Adrenal gland (tissue), 12 donors: Measurements from ENCODE around the gene ALG9. TPM values are rescaled to one million over a fixed set of nuclear protein-coding genes. Genes with fewer than 3 reads are reported as not detected.

Source experiments
- DNase-seq, 7 donors: peaks; one replicate each; pipeline ENCODE4 v3.0.0-alpha.2; 2019 to 2020
- H3K27ac ChIP-seq, 5 donors: fragments of 200-600 bp; sonication (generic) in 4 of 5; 1 replicate in 3 of 5; 2 replicates in 2 of 5; pipeline versions ENCODE4 v1.5.1 to v1.8.0; 2016 to 2020; ENCODE audit warnings: mild to moderate bottlenecking in 1 of 5
- H3K27me3 ChIP-seq: fragments of 200-600 bp; 2 replicates; pipeline ENCODE4 v1.8.0; 2021
- H3K36me3 ChIP-seq, 2 donors: fragments of 200-600 bp; replicated peaks in 1 of 2; 1 replicate in 1 of 2; 2 replicates in 1 of 2; pipeline versions ENCODE4 v1.5.1 to v1.8.0; 2018 to 2022
- H3K4me1 ChIP-seq, 2 donors: fragments of 200-600 bp; replicated peaks in 1 of 2; 1 replicate in 1 of 2; 2 replicates in 1 of 2; pipeline versions ENCODE4 v1.5.1 to v1.8.0; 2018 to 2021
- H3K4me3 ChIP-seq, 4 donors: fragments of 200-600 bp; sonication (generic) in 3 of 4; one replicate each; pipeline ENCODE4 v1.5.1; 2016 to 2018
- H3K9me3 ChIP-seq, 3 donors: fragments of 200-600 bp; sonication (generic) in 1 of 3; replicated peaks in 1 of 3; 1 replicate in 2 of 3; 2 replicates in 1 of 3; pipeline versions ENCODE4 v1.5.1 to v1.8.0; 2016 to 2021
- CTCF ChIP-seq, 6 experiments: fragments of 450-650 bp in 4 of 6; fragments of 200-600 bp in 2 of 6; sonication (generic) in 1 of 6; IDR thresholded peaks; 1 replicate in 5 of 6; 2 replicates in 1 of 6; pipeline versions ENCODE4 v1.5.1 to v1.8.0; 2016 to 2021; ENCODE audit warnings: antibody characterized with exemption in 6 of 6, mild to moderate bottlenecking in 2 of 6, moderate library complexity in 1 of 6
- POLR2A ChIP-seq, 2 donors: fragments of 450-650 bp; IDR thresholded peaks; one replicate each; pipeline ENCODE4 v1.6.1; 2017; ENCODE audit warnings: antibody characterized with exemption in 2 of 2, mild to moderate bottlenecking in 2 of 2, moderate library complexity in 1 of 2
- WGBS, 4 donors: extraction: QIAGEN DNeasy Blood & Tissue Kit in 2 of 4; methylation state at CpG; one replicate each; pipeline versions ENCODE4 v1.1.5 to v1.1.7; 2013 to 2017; 5-methylcytosine and 5-hydroxymethylcytosine counted together
- intact Hi-C, 2 donors: fragments of 100-400 bp; cut with DNase I; formaldehyde crosslinking; loops; one replicate each; pipeline versions ENCODE4 v1.14.1 to v1.15.0; 2022 to 2023
- polyA plus RNA-seq, 3 donors: library from polyadenylated mRNA; stranded (reverse); fragments of 200-250 nt in 2 of 3; fragments of 350-450 nt in 1 of 3; fragmentation: Illumina TruSeq in 1 of 3; extraction: RNeasy Lipid Tissue Mini Kit (QIAGEN cat#74804) in 1 of 3; gene quantifications; one replicate each; pipeline ENCODE4 v1.2.3, GENCODE V29; 2013 to 2014
- total RNA-seq, 9 donors: library from RNA; depleted of rRNA in 4 of 9; stranded (reverse); fragments of >200 nt in 4 of 9; fragments of 120-200 nt in 1 of 9; fragmentation: NEBNext Ultra II Directional in 1 of 9; extraction: Animal tissue kit (Norgen Biotek cat#: 25700) in 1 of 9; gene quantifications; one replicate each; pipeline versions ENCODE4 v1.1.0 to v1.2.4, GENCODE V29; 2013 to 2023
- donor health status: healthy with polysubstance abuse.
- donor health status: Bipolar disorder and iron deficiency.
- donor health status: DM: yes; HTN: yes; CAD: no.
- donor health status: DM: no; HTN: no; CAD: no.
- donor health status: DM: no; HTN: no; CAD: no.
- donor health status: DM: yes; HTN: yes; CAD: no.

ALG9 gene
- total and polyA plus RNA-seq, 12 donors = 23.6 to 53.6 (median 31.2) TPM

- WGBS, 4 donors = 95 to 98% (median 97%) methylated on average over 2 of the region's 2 CpGs
- H3K4me1 ChIP-seq = no peaks in the 10 kb centered on the region
- no peak for DNase-seq
- no peak overlapping the region for H3K4me3 ChIP-seq
- TF ChIP-seq CTCF (IDR thresholded peaks at IDR 0.05) (no peak), POLR2A (IDR thresholded peaks at IDR 0.05) (no peak)
- intact Hi-C loops = no loop called here
- peaks cover 0 to 33% of the 10 kb centered on the region in 2 donors for H3K36me3 ChIP-seq
- no peaks in the 10 kb centered on the region for H3K27me3 ChIP-seq
- no peak overlapping the region for H3K27ac ChIP-seq
- H3K9me3 ChIP-seq = no peaks in the 10 kb centered on the region
Observed at GRCh38 chr11:111808063-111808588, 63.3 kb downstream of the ALG9 start.

GRCh38 chr11:111807076-111807475 lies 64.3 kb downstream of the ALG9 start:
- Histone ChIP-seq H3K9me3 (no peaks in the 10 kb centered on the region), H3K36me3 (peaks cover 0 to 33% of the 10 kb centered on the region in 2 donors), H3K27me3 (no peaks in the 10 kb centered on the region), H3K27ac (no peak overlapping the region), H3K4me1 (no peaks in the 10 kb centered on the region), H3K4me3 (no peak overlapping the region)
- WGBS, 4 donors = 92 to 100% (median 97%) methylated on average over 1 of the region's 1 CpG
- TF ChIP-seq CTCF (IDR thresholded peaks at IDR 0.05) = no peak
- no peak for TF ChIP-seq POLR2A (IDR thresholded peaks at IDR 0.05)
- intact Hi-C loops = no loop called here
- no peak for DNase-seq

GRCh38 chr11:111801135-111801534 lies 70.2 kb downstream of the ALG9 start:
- Histone ChIP-seq H3K9me3 (no peaks in the 10 kb centered on the region), H3K4me1 (peaks cover 0 to 7% of the 10 kb centered on the region in 2 donors), H3K36me3 (peaks cover 0 to 13% of the 10 kb centered on the region in 2 donors), H3K27ac (no peak overlapping the region), H3K4me3 (no peak overlapping the region), H3K27me3 (no peaks in the 10 kb centered on the region)
- no peak for DNase-seq
- intact Hi-C loops = no loop called here
- WGBS, 4 donors = 78 to 87% (median 86%) methylated on average over 2 of the region's 2 CpGs
- no peak for TF ChIP-seq POLR2A (IDR thresholded peaks at IDR 0.05)
- no peak for TF ChIP-seq CTCF (IDR thresholded peaks at IDR 0.05)

GRCh38 chr11:111798279-111798678 lies 73.1 kb downstream of the ALG9 start:
- H3K36me3 ChIP-seq = no peaks in the 10 kb centered on the region
- intact Hi-C loops = no loop called here
- DNase-seq = no peak
- no peak overlapping the region for H3K4me3 ChIP-seq
- H3K27me3 ChIP-seq = no peaks in the 10 kb centered on the region
- H3K9me3 ChIP-seq = no peaks in the 10 kb centered on the region
- TF ChIP-seq POLR2A (IDR thresholded peaks at IDR 0.05) = no peak
- no peak for TF ChIP-seq CTCF (IDR thresholded peaks at IDR 0.05)
- 95 to 100% (median 99%) methylated on average over 1 of the region's 1 CpG for WGBS, 4 donors
- H3K4me1 ChIP-seq = peaks cover 2 to 27% of the 10 kb centered on the region in 2 donors
- H3K27ac ChIP-seq = no peak overlapping the region
